GM12874 (cell line): ENCODE measurements around the gene YTHDC2.

ENCODE experiments used
- CTCF ChIP-seq: IDR thresholded peaks from 2 replicates; pipeline ENCODE4 v1.5.1; 2011; ENCODE audit warnings: low read depth, mild to moderate bottlenecking, control low read depth, low read length, moderate library complexity; ENCODE audit not compliant: insufficient read depth

Gene YTHDC2

GRCh38 chr5:113513384-113514288 lies at the start of gene YTHDC2:
Gene YTHDC2, plus strand, starts transcription at chr5:113513694. Its CDS starts 202 bp downstream, at chr5:113513896.
- no peak for TF ChIP-seq CTCF

GRCh38 chr5:113474100-113474728 lies 39.3 kb upstream of the YTHDC2 start:
- no peak for TF ChIP-seq CTCF

GRCh38 chr5:113478691-113479090 lies 34.8 kb upstream of the YTHDC2 start:
- no peak for TF ChIP-seq CTCF

GRCh38 chr5:113480243-113480642 lies 33.3 kb upstream of the YTHDC2 start:
- no peak for TF ChIP-seq CTCF

GRCh38 chr5:113487416-113487780 lies 26.1 kb upstream of the YTHDC2 start:
- no peak for TF ChIP-seq CTCF

GRCh38 chr5:113487781-113488644 lies 25.5 kb upstream of the YTHDC2 start, which contains the start of gene MCC:
Gene MCC, minus strand, starts transcription at chr5:113488453.
- TF ChIP-seq CTCF = no peak

GRCh38 chr5:113488645-113489184 lies 24.8 kb upstream of the YTHDC2 start:
- no peak for TF ChIP-seq CTCF
